HFFc6 (cell line): ENCODE measurements around the gene CLCA1. TPM values are rescaled to one million over a fixed set of nuclear protein-coding genes. Genes with fewer than 3 reads are reported as not detected.

Experiments
- DNase-seq: peaks from one replicate; pipeline ENCODE4 v3.0.0-alpha.2; 2018
- H3K27ac Mint-ChIP-seq: 2 replicates; pipeline ENCODE4 v1.8.0; 2020; ENCODE audit warnings: mild to moderate bottlenecking, mixed read lengths
- H3K27me3 Mint-ChIP-seq: 2 replicates; pipeline ENCODE4 v1.8.0; 2021; ENCODE audit warnings: mild to moderate bottlenecking, moderate library complexity, mixed read lengths; ENCODE audit not compliant: insufficient read depth
- H3K36me3 Mint-ChIP-seq: 2 replicates; pipeline ENCODE4 v1.8.0; 2021; ENCODE audit warnings: low read depth, mixed read lengths
- H3K4me1 Mint-ChIP-seq: 2 replicates; pipeline ENCODE4 v1.8.0; 2020; ENCODE audit warnings: low read depth, mixed read lengths
- H3K4me3 Mint-ChIP-seq: 2 replicates; pipeline ENCODE4 v1.8.0; 2020; ENCODE audit warnings: mild to moderate bottlenecking, moderate library complexity, mixed read lengths
- H3K9me3 Mint-ChIP-seq: 2 replicates; pipeline ENCODE4 v1.8.0; 2020; ENCODE audit warnings: mild to moderate bottlenecking, mixed read lengths
- CTCF ChIP-seq: fragments of 200-600 bp; sonication (generic); IDR thresholded peaks from 2 replicates; pipeline ENCODE4 v1.5.0; 2021; ENCODE audit warnings: antibody characterized with exemption, mild to moderate bottlenecking
- total RNA-seq, 6 experiments: library from RNA; stranded (reverse); fragmentation: NEBNext Ultra II Directional; extraction: Animal tissue kit (Norgen Biotek cat#: 25700); gene quantifications; 2 replicates in 1 of 6; 3 replicates in 5 of 6; pipeline ENCODE4 v1.2.3, GENCODE V29; 2021

Gene CLCA1
- total RNA-seq, 6 experiments from 2014 or later: not detected

GRCh38 chr1:86508583-86508969, 39.8 kb downstream of the CLCA1 start:
- H3K4me1 Mint-ChIP-seq: peaks cover 32% of the 10 kb centered on the region
- H3K4me3 Mint-ChIP-seq: peak overlapping the region; percentile 41
- no peaks in the 10 kb centered on the region for H3K36me3 Mint-ChIP-seq
- H3K27ac Mint-ChIP-seq: no peak overlapping the region
- peak; percentile 9 for DNase-seq
- peaks cover 6% of the 10 kb centered on the region for H3K27me3 Mint-ChIP-seq
- no peak for TF ChIP-seq CTCF
- H3K9me3 Mint-ChIP-seq: no peaks in the 10 kb centered on the region

GRCh38 chr1:86515597-86515996, 46.9 kb downstream of the CLCA1 start:
- no peak overlapping the region for H3K27ac Mint-ChIP-seq
- TF ChIP-seq CTCF: peak; percentile 40
- H3K4me3 Mint-ChIP-seq: no peak overlapping the region
- DNase-seq: no peak
- peaks cover 5% of the 10 kb centered on the region; the same call in 1 of the 2 replicates for H3K4me1 Mint-ChIP-seq
- no peaks in the 10 kb centered on the region for H3K9me3 Mint-ChIP-seq
- peaks cover 10% of the 10 kb centered on the region for H3K27me3 Mint-ChIP-seq
- no peaks in the 10 kb centered on the region for H3K36me3 Mint-ChIP-seq

GRCh38 chr1:86516335-86516734, 47.6 kb downstream of the CLCA1 start:
- H3K27me3 Mint-ChIP-seq: peaks cover 10% of the 10 kb centered on the region
- peaks cover 5% of the 10 kb centered on the region; the same call in 1 of the 2 replicates for H3K4me1 Mint-ChIP-seq
- DNase-seq: no peak
- H3K4me3 Mint-ChIP-seq: no peak overlapping the region
- no peaks in the 10 kb centered on the region for H3K36me3 Mint-ChIP-seq
- H3K27ac Mint-ChIP-seq: no peak overlapping the region
- H3K9me3 Mint-ChIP-seq: no peaks in the 10 kb centered on the region
- TF ChIP-seq CTCF: no peak

- no peak for DNase-seq
- Mint-ChIP-seq H3K4me1 (peaks cover 5% of the 10 kb centered on the region; the same call in 1 of the 2 replicates), H3K27me3 (peaks cover 7% of the 10 kb centered on the region), H3K27ac (no peak overlapping the region), H3K4me3 (no peak overlapping the region), H3K9me3 (no peaks in the 10 kb centered on the region), H3K36me3 (no peaks in the 10 kb centered on the region)
- no peak for TF ChIP-seq CTCF
Observed at GRCh38 chr1:86517336-86517735, 48.6 kb downstream of the CLCA1 start.

GRCh38 chr1:86520789-86521521, 52.2 kb downstream of the CLCA1 start:
- no peak overlapping the region for H3K27ac Mint-ChIP-seq
- H3K36me3 Mint-ChIP-seq: no peaks in the 10 kb centered on the region
- H3K9me3 Mint-ChIP-seq: no peaks in the 10 kb centered on the region

More at GRCh38 chr1:86520789-86521521, 52.2 kb downstream of the CLCA1 start:
- no peak for TF ChIP-seq CTCF
- H3K27me3 Mint-ChIP-seq: peaks cover 9% of the 10 kb centered on the region
- peaks cover 5% of the 10 kb centered on the region; the same call in 1 of the 2 replicates for H3K4me1 Mint-ChIP-seq
- no peak overlapping the region for H3K4me3 Mint-ChIP-seq
- no peak for DNase-seq
